HG03097 (cell line): ENCODE results near the gene MEGF6.

ENCODE experiments used
- ATAC-seq: cut with Tn5 transposase; IDR thresholded peaks from one replicate; pipeline ENCODE4 v1.9.1; 2021; ENCODE audit not compliant: unreplicated experiment, low FRiP score

MEGF6 gene

GRCh38 chr1:3510136-3510955, 101.0 kb downstream of the MEGF6 start:
- ATAC-seq: no peak

GRCh38 chr1:3509721-3510120, 101.6 kb downstream of the MEGF6 start:
- ATAC-seq: no peak

GRCh38 chr1:3508757-3509415, 102.4 kb downstream of the MEGF6 start:
- ATAC-seq: no peak

GRCh38 chr1:3507636-3508275, 103.6 kb downstream of the MEGF6 start:
- no peak for ATAC-seq

- no peak for ATAC-seq
These were observed 104.4 kb downstream of the MEGF6 start for GRCh38 chr1:3506943-3507342.

GRCh38 chr1:3506041-3506440, 105.3 kb downstream of the MEGF6 start:
- ATAC-seq: no peak

- no peak for ATAC-seq
These were observed 106.1 kb downstream of the MEGF6 start for GRCh38 chr1:3505161-3505560.

- no peak for ATAC-seq
These were observed 106.5 kb downstream of the MEGF6 start for GRCh38 chr1:3504822-3505153.

GRCh38 chr1:3504151-3504821, 107.0 kb downstream of the MEGF6 start:
- ATAC-seq: no peak

- no peak for ATAC-seq
These were observed 107.8 kb downstream of the MEGF6 start for GRCh38 chr1:3503525-3503886.

GRCh38 chr1:3502641-3503524, 108.4 kb downstream of the MEGF6 start:
- ATAC-seq: no peak

GRCh38 chr1:3501856-3502640, 109.3 kb downstream of the MEGF6 start:
- ATAC-seq: no peak

- no peak for ATAC-seq
These were observed 109.9 kb downstream of the MEGF6 start for GRCh38 chr1:3501437-3501836.

GRCh38 chr1:3500265-3500835, 111.0 kb downstream of the MEGF6 start:
- no peak for ATAC-seq

GRCh38 chr1:3499611-3500010, 111.7 kb downstream of the MEGF6 start:
- ATAC-seq: no peak

- no peak for ATAC-seq
These were observed 112.3 kb downstream of the MEGF6 start for GRCh38 chr1:3498986-3499385.

- no peak for ATAC-seq
These were observed 112.9 kb downstream of the MEGF6 start for GRCh38 chr1:3498246-3498930.

GRCh38 chr1:3497521-3497920, 113.8 kb downstream of the MEGF6 start:
- no peak for ATAC-seq

GRCh38 chr1:3496916-3497315, 114.4 kb downstream of the MEGF6 start:
- no peak for ATAC-seq
